ENCODE data around the gene SIGLEC11.

GRCh38 chr19:49957262-49957915 lies 3.6 kb downstream of the SIGLEC11 start:
- TF ChIP-seq EP300 (IDR thresholded peaks at IDR 0.05) = no peak
- TF ChIP-seq, protein P1, sequence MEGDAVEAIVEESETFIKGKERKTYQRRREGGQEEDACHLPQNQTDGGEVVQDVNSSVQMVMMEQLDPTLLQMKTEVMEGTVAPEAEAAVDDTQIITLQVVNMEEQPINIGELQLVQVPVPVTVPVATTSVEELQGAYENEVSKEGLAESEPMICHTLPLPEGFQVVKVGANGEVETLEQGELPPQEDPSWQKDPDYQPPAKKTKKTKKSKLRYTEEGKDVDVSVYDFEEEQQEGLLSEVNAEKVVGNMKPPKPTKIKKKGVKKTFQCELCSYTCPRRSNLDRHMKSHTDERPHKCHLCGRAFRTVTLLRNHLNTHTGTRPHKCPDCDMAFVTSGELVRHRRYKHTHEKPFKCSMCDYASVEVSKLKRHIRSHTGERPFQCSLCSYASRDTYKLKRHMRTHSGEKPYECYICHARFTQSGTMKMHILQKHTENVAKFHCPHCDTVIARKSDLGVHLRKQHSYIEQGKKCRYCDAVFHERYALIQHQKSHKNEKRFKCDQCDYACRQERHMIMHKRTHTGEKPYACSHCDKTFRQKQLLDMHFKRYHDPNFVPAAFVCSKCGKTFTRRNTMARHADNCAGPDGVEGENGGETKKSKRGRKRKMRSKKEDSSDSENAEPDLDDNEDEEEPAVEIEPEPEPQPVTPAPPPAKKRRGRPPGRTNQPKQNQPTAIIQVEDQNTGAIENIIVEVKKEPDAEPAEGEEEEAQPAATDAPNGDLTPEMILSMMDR (IDR thresholded peaks at IDR 0.05) = no peak
- no peak for TF ChIP-seq RAD21 (conservative IDR thresholded peaks at IDR 0.05 in 1 of 2, IDR thresholded peaks at IDR 0.05 in 1 of 2)
- no peak for TF ChIP-seq POLR2A (IDR thresholded peaks at IDR 0.05; ENCODE audit: low read length)
- no peak for TF ChIP-seq EHMT2 (IDR thresholded peaks at IDR 0.05; ENCODE audit: low read depth)
- no peak for TF ChIP-seq RFX5 (IDR thresholded peaks at IDR 0.05)
- TF ChIP-seq PBX3 (IDR thresholded peaks at IDR 0.05) = no peak
- no peak for TF ChIP-seq SREBF2 (IDR thresholded peaks at IDR 0.05)
- TF ChIP-seq JUNB (IDR thresholded peaks at IDR 0.05) = no peak
- no peak for TF ChIP-seq REST (IDR thresholded peaks at IDR 0.05)
- TF ChIP-seq MAZ (IDR thresholded peaks at IDR 0.05; ENCODE audit: borderline replicate concordance, low read depth, low read length) = no peak
- TF ChIP-seq CHD2 (IDR thresholded peaks at IDR 0.05; ENCODE audit: low read length, partially characterized antibody) = no peak

Measured in A549 (cell line).